ENCODE results near the gene RASGRF1.

RASGRF1 gene

GRCh38 chr15:78949461-78949860, 141.1 kb downstream of the RASGRF1 start:
- no peak for DNase-seq (ENCODE audit: low read depth)
- H3K4me3 ChIP-seq (ENCODE audit: control insufficient read depth, low read depth, low read length): no peak overlapping the region
- TF ChIP-seq CTCF (conservative IDR thresholded peaks at IDR 0.05; ENCODE audit: control insufficient read depth, insufficient read depth, low read depth, low read length): no peak

GRCh38 chr15:78947506-78947905, 143.1 kb downstream of the RASGRF1 start:
- DNase-seq (ENCODE audit: low read depth): no peak
- H3K4me3 ChIP-seq (ENCODE audit: control insufficient read depth, low read depth, low read length): no peak overlapping the region
- TF ChIP-seq CTCF (conservative IDR thresholded peaks at IDR 0.05; ENCODE audit: control insufficient read depth, insufficient read depth, low read depth, low read length): no peak

- TF ChIP-seq CTCF (conservative IDR thresholded peaks at IDR 0.05; ENCODE audit: control insufficient read depth, insufficient read depth, low read depth, low read length): no peak
- no peak for DNase-seq (ENCODE audit: low read depth)
- no peak overlapping the region for H3K4me3 ChIP-seq (ENCODE audit: control insufficient read depth, low read depth, low read length)
These were observed 144.1 kb downstream of the RASGRF1 start for GRCh38 chr15:78946493-78946892.

- H3K4me3 ChIP-seq (ENCODE audit: control insufficient read depth, low read depth, low read length): no peak within 1 kb of the TSS
- no peak for DNase-seq (ENCODE audit: low read depth)
- no peak for TF ChIP-seq CTCF (conservative IDR thresholded peaks at IDR 0.05; ENCODE audit: control insufficient read depth, insufficient read depth, low read depth, low read length)
These were observed 145.7 kb downstream of the RASGRF1 start, which contains the start of gene CTSH for GRCh38 chr15:78944669-78945407. CTSH (minus strand) TSS chr15:78945046; CDS start chr15:78944981, 65 bp downstream.

GRCh38 chr15:78944202-78944625, 146.4 kb downstream of the RASGRF1 start:
- no peak for DNase-seq (ENCODE audit: low read depth)

GRCh38 chr15:78943692-78944091, 146.9 kb downstream of the RASGRF1 start:
- no peak for TF ChIP-seq CTCF (conservative IDR thresholded peaks at IDR 0.05; ENCODE audit: control insufficient read depth, insufficient read depth, low read depth, low read length)
- H3K4me3 ChIP-seq (ENCODE audit: control insufficient read depth, low read depth, low read length): no peak overlapping the region
- no peak for DNase-seq (ENCODE audit: low read depth)

More at GRCh38 chr15:78944202-78944625, 146.4 kb downstream of the RASGRF1 start:
- H3K4me3 ChIP-seq (ENCODE audit: control insufficient read depth, low read depth, low read length): no peak overlapping the region
- TF ChIP-seq CTCF (conservative IDR thresholded peaks at IDR 0.05; ENCODE audit: control insufficient read depth, insufficient read depth, low read depth, low read length): no peak

Data from fibroblast of mammary gland (primary cell).